Body of pancreas (tissue), 4 donors: ENCODE data around the gene LILRA2. TPM values are rescaled to one million over a fixed set of nuclear protein-coding genes. Genes with fewer than 3 reads are reported as not detected.

Experiments used
- ATAC-seq: fragments of 150-250 bp; one replicate; pipeline ENCODE4 v1.9.1; 2016
- DNase-seq, 4 donors: peaks; one replicate each; pipeline ENCODE4 v3.0.0-alpha.2; 2019
- H3K27ac ChIP-seq, 4 donors: fragments of 200-600 bp; sonication (generic); 1 replicate in 3 of 4; 2 replicates in 1 of 4; pipeline versions ENCODE4 v1.5.1 to v1.6.1; 2016 to 2019; ENCODE audit warnings: mild to moderate bottlenecking in 1 of 4, mixed read lengths in 1 of 4, moderate library complexity in 1 of 4
- H3K27me3 ChIP-seq, 2 donors: fragments of 200-600 bp; sonication (generic); one replicate each; pipeline ENCODE4 v1.6.0; 2016; ENCODE audit warnings: mild to moderate bottlenecking in 1 of 2
- H3K36me3 ChIP-seq, 2 donors: fragments of 200-600 bp; sonication (generic); replicated peaks in 1 of 2; 2 replicates each; pipeline ENCODE4 v1.5.1; 2016; ENCODE audit warnings: low read depth in 2 of 2; ENCODE audit not compliant: insufficient read depth in 1 of 2
- H3K4me1 ChIP-seq: fragments of 200-600 bp; sonication (generic); one replicate; pipeline ENCODE4 v1.6.0; 2016
- H3K4me3 ChIP-seq, 2 donors: fragments of 200-600 bp; sonication (generic); 1 replicate in 1 of 2; 2 replicates in 1 of 2; pipeline ENCODE4 v1.5.1; 2016 to 2019
- H3K9me3 ChIP-seq, 3 donors: fragments of 200-600 bp; sonication (generic); 1 replicate in 2 of 3; 2 replicates in 1 of 3; pipeline ENCODE4 v1.5.1; 2016
- POLR2A ChIP-seq, 3 donors: fragments of 450-650 bp; IDR thresholded peaks; one replicate each; pipeline ENCODE4 v1.6.1; 2016; ENCODE audit warnings: antibody characterized with exemption in 3 of 3, mild to moderate bottlenecking in 2 of 3
- WGBS, 2 donors: methylation state at CpG; one replicate each; pipeline ENCODE4 v1.1.5; 2017; 5-methylcytosine and 5-hydroxymethylcytosine counted together
- intact Hi-C: fragments of 100-400 bp; cut with DNase I; formaldehyde crosslinking; loops from one replicate; pipeline ENCODE4 v1.15.1; 2023
- total RNA-seq, 2 donors: library from RNA; depleted of rRNA; stranded (reverse); fragments of >200 nt; gene quantifications; one replicate each; pipeline ENCODE4 v1.1.0, GENCODE V29; 2016
- TF ChIP-seq, protein P1 (sequence below), 7 experiments: fragments of 450-650 bp in 4 of 7; fragments of 200-600 bp in 3 of 7; sonication (generic) in 3 of 7; IDR thresholded peaks; one replicate each; pipeline ENCODE4 v1.5.1; 2016 to 2019; ENCODE audit warnings: antibody characterized with exemption in 7 of 7

LILRA2 gene
- total RNA-seq, 2 donors from 2014 or later: 1.6 TPM; not detected in 1

DNA sequence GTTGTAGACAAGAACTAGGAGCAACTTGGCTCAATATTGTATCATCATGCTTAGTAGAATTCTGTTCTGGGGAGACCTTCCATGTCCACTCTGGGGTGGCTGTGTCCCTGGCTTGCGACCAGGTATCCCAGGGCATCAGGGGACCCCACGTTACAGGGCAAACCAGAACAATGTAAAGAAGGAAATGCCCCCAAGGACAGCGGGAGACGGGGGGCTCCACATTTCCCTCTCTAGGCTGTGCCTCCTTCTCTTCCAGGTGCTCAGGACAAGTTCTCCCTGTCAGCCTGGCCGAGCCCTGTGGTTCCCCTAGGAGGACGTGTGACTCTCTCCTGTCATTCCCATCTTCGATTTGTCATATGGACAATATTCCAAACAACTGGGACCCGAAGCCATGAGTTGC is 40.1 kb upstream of the LILRA2 start:
- no peak for TF ChIP-seq POLR2A (IDR thresholded peaks at IDR 0.05)
- TF ChIP-seq, protein P1, sequence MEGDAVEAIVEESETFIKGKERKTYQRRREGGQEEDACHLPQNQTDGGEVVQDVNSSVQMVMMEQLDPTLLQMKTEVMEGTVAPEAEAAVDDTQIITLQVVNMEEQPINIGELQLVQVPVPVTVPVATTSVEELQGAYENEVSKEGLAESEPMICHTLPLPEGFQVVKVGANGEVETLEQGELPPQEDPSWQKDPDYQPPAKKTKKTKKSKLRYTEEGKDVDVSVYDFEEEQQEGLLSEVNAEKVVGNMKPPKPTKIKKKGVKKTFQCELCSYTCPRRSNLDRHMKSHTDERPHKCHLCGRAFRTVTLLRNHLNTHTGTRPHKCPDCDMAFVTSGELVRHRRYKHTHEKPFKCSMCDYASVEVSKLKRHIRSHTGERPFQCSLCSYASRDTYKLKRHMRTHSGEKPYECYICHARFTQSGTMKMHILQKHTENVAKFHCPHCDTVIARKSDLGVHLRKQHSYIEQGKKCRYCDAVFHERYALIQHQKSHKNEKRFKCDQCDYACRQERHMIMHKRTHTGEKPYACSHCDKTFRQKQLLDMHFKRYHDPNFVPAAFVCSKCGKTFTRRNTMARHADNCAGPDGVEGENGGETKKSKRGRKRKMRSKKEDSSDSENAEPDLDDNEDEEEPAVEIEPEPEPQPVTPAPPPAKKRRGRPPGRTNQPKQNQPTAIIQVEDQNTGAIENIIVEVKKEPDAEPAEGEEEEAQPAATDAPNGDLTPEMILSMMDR (IDR thresholded peaks at IDR 0.05): no peak
- H3K4me1 ChIP-seq: no peaks in the 10 kb centered on the region
- WGBS, 2 donors: 45 to 51% methylated on average over 5 to 8 of the region's 8 CpGs

DNA sequence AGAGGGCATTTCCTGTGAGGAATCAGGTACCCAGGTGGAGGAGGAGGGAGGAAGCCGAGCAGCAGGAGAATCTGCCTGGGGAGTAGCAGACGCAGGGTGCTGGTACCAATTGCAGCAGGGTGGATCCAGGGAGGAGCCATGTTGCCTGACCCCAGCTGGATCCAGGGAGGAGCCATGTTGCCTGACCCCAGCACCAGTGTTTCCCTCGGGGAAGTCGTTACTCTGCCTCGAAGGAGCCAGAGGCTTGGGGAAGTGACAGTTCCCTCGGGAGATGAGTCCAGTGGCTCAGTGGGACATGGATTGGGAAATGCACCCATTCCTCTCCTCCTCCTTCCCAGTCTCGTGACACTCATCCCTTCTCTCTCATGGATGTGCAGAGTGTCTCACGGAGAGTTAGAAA is 39.4 kb upstream of the LILRA2 start:
- H3K27me3 ChIP-seq: no peaks in the 10 kb centered on the region
- no peak overlapping the region for H3K27ac ChIP-seq
- 40 to 46% methylated on average over 8 of the region's 8 CpGs for WGBS, 2 donors
- H3K4me1 ChIP-seq: no peaks in the 10 kb centered on the region
- DNase-seq (no peak), ATAC-seq (no peak)
- H3K36me3 ChIP-seq: no peaks in the 10 kb centered on the region
- TF ChIP-seq, protein P1 (IDR thresholded peaks at IDR 0.05): no peak
- no peak for TF ChIP-seq POLR2A (IDR thresholded peaks at IDR 0.05)
- intact Hi-C loops: no loop called here
- H3K4me3 ChIP-seq: no peak overlapping the region
- H3K9me3 ChIP-seq: no peaks in the 10 kb centered on the region

More for the DNA sequence above, 40.1 kb upstream of the LILRA2 start:
- H3K4me3 ChIP-seq: no peak overlapping the region
- H3K27ac ChIP-seq: no peak overlapping the region
- no peaks in the 10 kb centered on the region for H3K36me3 ChIP-seq
- ATAC-seq (no peak), DNase-seq (no peak)
- intact Hi-C loops: no loop called here
- no peaks in the 10 kb centered on the region for H3K9me3 ChIP-seq
- H3K27me3 ChIP-seq: no peaks in the 10 kb centered on the region

DNA sequence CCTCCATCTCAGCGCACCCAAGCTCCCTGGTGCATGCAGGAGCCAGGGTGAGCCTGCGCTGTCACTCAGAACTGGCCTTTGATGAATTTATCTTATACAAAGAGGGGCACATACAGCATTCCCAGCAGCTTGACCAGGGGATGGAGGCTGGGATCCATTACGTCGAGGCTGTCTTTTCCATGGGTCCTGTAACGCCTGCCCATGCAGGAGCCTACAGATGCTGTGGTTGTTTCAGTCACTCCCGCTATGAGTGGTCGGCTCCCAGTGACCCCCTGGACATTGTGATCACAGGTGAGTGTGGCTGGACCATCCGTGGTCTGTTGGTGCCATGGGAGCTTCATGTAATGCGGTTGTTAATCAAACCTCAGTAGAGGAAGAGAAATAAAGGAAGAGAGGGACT is 38.0 kb upstream of the LILRA2 start:
- DNase-seq: no peak
- Histone ChIP-seq H3K36me3 (no peaks in the 10 kb centered on the region), H3K4me1 (no peaks in the 10 kb centered on the region), H3K9me3 (no peaks in the 10 kb centered on the region), H3K27ac (no peak overlapping the region), H3K4me3 (no peak overlapping the region), H3K27me3 (no peaks in the 10 kb centered on the region)
- ATAC-seq: no peak
- intact Hi-C loops: no loop called here
- TF ChIP-seq, protein P1 (IDR thresholded peaks at IDR 0.05): no peak
- no peak for TF ChIP-seq POLR2A (IDR thresholded peaks at IDR 0.05)
- WGBS, 2 donors: 62 to 64% methylated on average over 7 to 9 of the region's 9 CpGs

DNA sequence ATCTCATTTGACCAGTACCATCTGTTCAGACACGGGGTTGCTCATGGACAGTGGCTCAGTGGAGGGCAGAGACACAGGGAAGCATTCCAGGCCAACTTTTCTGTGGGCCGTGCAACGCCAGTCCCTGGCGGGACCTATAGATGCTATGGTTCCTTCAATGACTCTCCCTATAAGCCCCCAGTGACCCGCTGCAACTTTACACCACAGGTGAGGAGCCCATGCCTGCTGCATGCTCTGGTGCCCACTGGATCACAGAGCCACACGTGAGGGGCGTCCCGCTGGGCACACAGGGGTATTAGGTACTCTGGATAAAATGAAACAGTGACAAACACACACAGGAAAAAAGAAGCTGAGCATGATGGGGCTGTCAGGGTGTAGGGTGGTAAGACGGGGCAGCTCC is 36.6 kb upstream of the LILRA2 start:
- no peaks in the 10 kb centered on the region for H3K36me3 ChIP-seq
- 64 to 65% methylated on average over 9 of the region's 9 CpGs for WGBS, 2 donors
- H3K27ac ChIP-seq: no peak overlapping the region
- no peaks in the 10 kb centered on the region for H3K4me1 ChIP-seq
- ATAC-seq (no peak), DNase-seq (no peak)
- no peak overlapping the region for H3K4me3 ChIP-seq
- intact Hi-C loops: no loop called here
- H3K27me3 ChIP-seq: no peaks in the 10 kb centered on the region
- no peaks in the 10 kb centered on the region for H3K9me3 ChIP-seq
- TF ChIP-seq, protein P1 (IDR thresholded peaks at IDR 0.05): no peak

DNA sequence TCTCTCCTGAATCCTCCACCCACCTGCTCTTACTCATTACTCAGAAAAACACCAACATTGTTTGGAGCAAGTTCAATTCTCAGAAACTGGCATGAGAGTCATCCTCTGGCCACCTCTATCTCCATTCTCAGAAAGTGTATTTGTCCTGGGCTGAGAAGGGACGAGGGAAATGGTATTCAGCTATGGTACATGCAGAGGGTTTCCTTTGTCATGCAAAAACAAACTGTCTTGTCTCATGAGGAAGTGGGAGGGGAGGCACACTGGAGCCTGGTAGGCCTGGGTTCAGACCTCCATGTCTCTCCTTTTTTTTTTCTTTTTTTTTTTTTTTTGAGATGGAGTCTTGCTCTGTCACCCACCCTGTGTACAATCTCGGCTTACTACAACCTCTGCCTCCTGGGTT is 31.9 kb upstream of the LILRA2 start:
- no peak for ATAC-seq
- TF ChIP-seq POLR2A (IDR thresholded peaks at IDR 0.05): no peak
- TF ChIP-seq, protein P1 (IDR thresholded peaks at IDR 0.05): no peak
- WGBS, 2 donors: 17 to 28% methylated on average over 2 of the region's 2 CpGs
- H3K27me3 ChIP-seq: no peaks in the 10 kb centered on the region
- H3K27ac ChIP-seq: no peak overlapping the region
- no peak overlapping the region for H3K4me3 ChIP-seq
- no peaks in the 10 kb centered on the region for H3K36me3 ChIP-seq
- H3K4me1 ChIP-seq: no peaks in the 10 kb centered on the region
- intact Hi-C loops: no loop called here
- DNase-seq: no peak
- no peaks in the 10 kb centered on the region for H3K9me3 ChIP-seq
